ENCODE results near the gene HNRNPR.

DNA sequence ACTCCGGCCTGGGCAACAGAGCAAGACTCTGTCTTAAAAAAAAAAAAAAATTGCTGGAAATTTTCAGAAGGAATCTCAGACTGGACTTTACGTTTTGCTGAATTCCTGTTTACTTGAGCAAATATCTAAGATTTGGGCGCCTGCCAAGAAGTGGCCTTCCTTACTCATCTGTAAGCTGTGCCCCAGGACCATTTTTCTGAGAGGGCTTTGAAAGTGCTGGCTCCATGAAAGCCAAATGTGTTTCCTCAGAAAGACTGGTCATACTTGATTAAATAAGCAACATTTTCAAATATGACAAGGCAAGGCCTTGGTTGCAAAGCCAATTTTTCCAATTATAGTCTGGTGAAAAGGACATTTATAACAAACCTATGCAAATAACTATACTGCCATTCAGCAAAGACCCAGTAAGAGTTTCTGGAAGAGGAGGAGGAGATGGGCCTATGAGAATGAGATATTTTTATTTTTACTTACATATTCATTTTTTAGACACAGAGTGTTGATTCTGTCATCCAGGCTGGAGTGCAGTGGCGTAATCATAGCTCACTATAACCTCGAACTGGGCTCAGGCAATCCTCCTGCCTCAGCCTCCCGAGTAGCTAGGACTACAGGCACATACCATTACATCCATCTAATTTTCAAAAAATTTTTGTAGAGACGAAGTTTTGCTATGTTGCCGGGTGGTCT, 70.5 kb downstream of the HNRNPR start:
- TF ChIP-seq EZH2phosphoT487 (IDR thresholded peaks at IDR 0.05; ENCODE audit: low read depth): no peak
- TF ChIP-seq, protein P1, sequence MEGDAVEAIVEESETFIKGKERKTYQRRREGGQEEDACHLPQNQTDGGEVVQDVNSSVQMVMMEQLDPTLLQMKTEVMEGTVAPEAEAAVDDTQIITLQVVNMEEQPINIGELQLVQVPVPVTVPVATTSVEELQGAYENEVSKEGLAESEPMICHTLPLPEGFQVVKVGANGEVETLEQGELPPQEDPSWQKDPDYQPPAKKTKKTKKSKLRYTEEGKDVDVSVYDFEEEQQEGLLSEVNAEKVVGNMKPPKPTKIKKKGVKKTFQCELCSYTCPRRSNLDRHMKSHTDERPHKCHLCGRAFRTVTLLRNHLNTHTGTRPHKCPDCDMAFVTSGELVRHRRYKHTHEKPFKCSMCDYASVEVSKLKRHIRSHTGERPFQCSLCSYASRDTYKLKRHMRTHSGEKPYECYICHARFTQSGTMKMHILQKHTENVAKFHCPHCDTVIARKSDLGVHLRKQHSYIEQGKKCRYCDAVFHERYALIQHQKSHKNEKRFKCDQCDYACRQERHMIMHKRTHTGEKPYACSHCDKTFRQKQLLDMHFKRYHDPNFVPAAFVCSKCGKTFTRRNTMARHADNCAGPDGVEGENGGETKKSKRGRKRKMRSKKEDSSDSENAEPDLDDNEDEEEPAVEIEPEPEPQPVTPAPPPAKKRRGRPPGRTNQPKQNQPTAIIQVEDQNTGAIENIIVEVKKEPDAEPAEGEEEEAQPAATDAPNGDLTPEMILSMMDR (IDR thresholded peaks at IDR 0.05; ENCODE audit: low read depth, low read length): no peak

Data from OCI-LY3 (cell line).